BLaER1 (cell line): ENCODE measurements around the gene PALS1.
A peak's percentile ranks its signal among the peaks of the same experiment; 100 is the strongest.

Experiments used
- H3K27ac ChIP-seq: shearing (Covaris generic); formaldehyde crosslinking; 2 replicates; pipeline ENCODE4 v1.8.1; 2022
- H3K27me3 ChIP-seq: shearing (Covaris generic); formaldehyde crosslinking; 2 replicates; pipeline ENCODE4 v1.8.1; 2022
- H3K36me3 ChIP-seq: shearing (Covaris generic); formaldehyde crosslinking; 2 replicates; pipeline ENCODE4 v1.8.1; 2022
- H3K4me1 ChIP-seq: shearing (Covaris generic); formaldehyde crosslinking; 2 replicates; pipeline ENCODE4 v1.8.1; 2022
- H3K4me2 ChIP-seq: shearing (Covaris generic); formaldehyde crosslinking; 2 replicates; pipeline ENCODE4 v1.8.1; 2022
- H3K4me3 ChIP-seq: shearing (Covaris generic); formaldehyde crosslinking; 2 replicates; pipeline ENCODE4 v1.8.1; 2022
- H3K9ac ChIP-seq: shearing (Covaris generic); formaldehyde crosslinking; 2 replicates; pipeline ENCODE4 v1.8.1; 2022
- H3K9me3 ChIP-seq: shearing (Covaris generic); formaldehyde crosslinking; 2 replicates; pipeline ENCODE4 v1.8.1; 2022
- H4K20me1 ChIP-seq: shearing (Covaris generic); formaldehyde crosslinking; 2 replicates; pipeline ENCODE4 v1.8.1; 2022
- Cebpa-rat ChIP-seq: shearing (Covaris generic); IDR thresholded peaks from 2 replicates; pipeline ENCODE4 v1.8.1; 2022

The PALS1 gene

DNA sequence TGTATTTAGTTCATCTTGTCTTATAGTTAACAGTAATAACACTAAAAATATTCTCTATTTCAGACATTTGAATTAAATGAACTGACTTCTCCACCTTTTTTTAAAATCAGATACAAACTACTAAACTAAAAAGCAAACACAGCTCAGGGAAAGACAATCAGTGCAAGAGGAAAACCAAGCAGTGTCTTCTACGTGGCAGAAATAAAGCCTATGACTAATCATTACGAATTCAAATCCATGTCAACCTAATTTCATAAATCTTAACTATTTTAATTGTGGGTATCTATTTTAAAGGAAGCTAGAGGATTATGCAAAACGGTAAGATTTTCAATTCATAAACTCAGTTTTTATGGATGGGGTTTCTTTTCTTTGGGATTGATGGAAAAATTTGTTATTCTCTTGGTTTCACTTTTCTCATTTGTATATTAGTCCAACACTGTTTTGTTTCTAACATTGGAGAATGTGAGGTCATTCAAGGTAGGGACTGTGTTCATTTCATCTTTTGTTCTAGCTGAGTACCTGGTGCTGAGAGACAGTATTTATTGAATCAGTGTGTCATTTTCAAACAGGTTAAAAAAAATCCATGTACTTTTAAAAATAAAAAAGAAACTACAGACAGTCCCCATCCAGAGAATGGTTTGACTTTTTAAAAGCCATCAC lies 12.8 kb upstream of the PALS1 start:
- no peak for TF ChIP-seq Cebpa-rat
- H3K27me3 ChIP-seq: no peaks in the 10 kb centered on the region
- no peaks in the 10 kb centered on the region for H3K4me1 ChIP-seq
- no peaks in the 10 kb centered on the region for H4K20me1 ChIP-seq
- no peak overlapping the region for H3K4me2 ChIP-seq
- H3K9me3 ChIP-seq: no peaks in the 10 kb centered on the region
- no peaks in the 10 kb centered on the region for H3K36me3 ChIP-seq
- no peak overlapping the region for H3K27ac ChIP-seq
- H3K4me3 ChIP-seq: no peak overlapping the region
- no peak overlapping the region for H3K9ac ChIP-seq

DNA sequence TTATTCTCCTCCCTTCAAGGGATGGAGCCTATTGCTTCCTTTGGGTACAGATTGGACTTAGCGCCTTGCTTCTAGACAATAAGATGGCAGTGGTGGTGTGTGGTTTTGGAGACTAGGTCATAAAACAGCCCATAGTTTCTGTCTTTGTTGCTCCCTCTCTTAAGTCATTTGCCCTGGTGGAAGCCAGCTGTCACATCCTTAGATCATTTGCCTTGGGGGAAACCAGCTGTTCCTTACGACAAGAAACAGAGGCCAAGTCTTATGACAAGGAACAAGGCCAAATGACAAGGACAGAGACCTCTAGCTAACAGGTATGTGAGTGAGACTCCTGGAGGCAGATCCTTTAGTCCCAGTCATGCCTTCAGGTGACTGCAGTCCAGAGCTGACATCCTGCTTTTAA lies 9.2 kb upstream of the PALS1 start:
- Histone ChIP-seq H3K4me3 (no peak overlapping the region), H3K4me1 (no peaks in the 10 kb centered on the region), H3K9ac (no peak overlapping the region), H3K4me2 (no peak overlapping the region), H4K20me1 (no peaks in the 10 kb centered on the region), H3K36me3 (no peaks in the 10 kb centered on the region), H3K27me3 (no peaks in the 10 kb centered on the region), H3K9me3 (no peaks in the 10 kb centered on the region), H3K27ac (no peak overlapping the region)
- TF ChIP-seq Cebpa-rat: no peak

DNA sequence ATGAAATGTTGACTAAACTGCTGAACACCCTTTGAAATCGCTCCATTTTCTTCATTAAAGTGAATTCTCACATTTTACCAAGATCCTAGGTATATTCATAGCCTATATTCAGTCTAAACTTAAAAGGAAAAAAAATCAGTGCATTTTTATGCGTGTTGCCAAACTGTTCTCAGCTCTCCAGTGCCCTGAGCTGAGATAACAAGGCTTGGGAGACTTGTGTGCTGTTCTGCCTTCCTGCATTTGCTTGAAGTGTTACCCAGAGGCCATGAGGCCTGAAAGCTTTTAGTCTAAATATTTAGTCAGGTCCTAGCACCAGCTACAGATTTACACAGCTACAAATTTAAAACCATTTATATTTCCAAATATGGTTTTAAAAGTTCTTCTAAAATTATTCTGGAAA lies 8.6 kb upstream of the PALS1 start:
- no peak overlapping the region for H3K4me3 ChIP-seq
- no peaks in the 10 kb centered on the region for H3K4me1 ChIP-seq
- H3K9ac ChIP-seq: no peak overlapping the region
- no peaks in the 10 kb centered on the region for H4K20me1 ChIP-seq
- H3K4me2 ChIP-seq: no peak overlapping the region
- no peaks in the 10 kb centered on the region for H3K27me3 ChIP-seq
- H3K27ac ChIP-seq: no peak overlapping the region
- no peaks in the 10 kb centered on the region for H3K9me3 ChIP-seq
- H3K36me3 ChIP-seq: no peaks in the 10 kb centered on the region
- TF ChIP-seq Cebpa-rat: no peak

DNA sequence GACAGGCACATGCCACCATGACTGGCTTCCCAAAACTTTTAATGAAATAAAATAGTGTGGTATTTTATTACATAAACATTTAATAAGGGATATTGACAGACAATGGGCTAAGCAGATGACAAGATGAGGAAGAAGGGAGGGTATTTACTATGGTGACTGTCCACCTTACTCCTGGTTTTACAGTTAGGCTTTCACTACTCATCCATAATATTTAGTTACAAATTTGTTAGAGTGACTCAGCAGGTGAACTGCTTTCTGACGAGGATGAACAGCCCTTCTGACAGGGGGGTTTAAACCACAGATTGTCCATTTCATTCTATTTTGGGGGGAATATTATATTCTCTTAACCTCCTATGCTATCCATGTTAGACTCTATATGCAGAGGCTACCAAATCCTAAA lies 3.6 kb upstream of the PALS1 start:
- Histone ChIP-seq H3K27me3 (no peaks in the 10 kb centered on the region), H3K9me3 (no peaks in the 10 kb centered on the region), H3K9ac (no peak overlapping the region), H3K4me1 (peaks cover 10% of the 10 kb centered on the region), H3K36me3 (no peaks in the 10 kb centered on the region), H3K27ac (no peak overlapping the region), H3K4me3 (no peak overlapping the region), H3K4me2 (no peak overlapping the region), H4K20me1 (peaks cover 3% of the 10 kb centered on the region; the same call in 1 of the 2 replicates)
- no peak for TF ChIP-seq Cebpa-rat

DNA sequence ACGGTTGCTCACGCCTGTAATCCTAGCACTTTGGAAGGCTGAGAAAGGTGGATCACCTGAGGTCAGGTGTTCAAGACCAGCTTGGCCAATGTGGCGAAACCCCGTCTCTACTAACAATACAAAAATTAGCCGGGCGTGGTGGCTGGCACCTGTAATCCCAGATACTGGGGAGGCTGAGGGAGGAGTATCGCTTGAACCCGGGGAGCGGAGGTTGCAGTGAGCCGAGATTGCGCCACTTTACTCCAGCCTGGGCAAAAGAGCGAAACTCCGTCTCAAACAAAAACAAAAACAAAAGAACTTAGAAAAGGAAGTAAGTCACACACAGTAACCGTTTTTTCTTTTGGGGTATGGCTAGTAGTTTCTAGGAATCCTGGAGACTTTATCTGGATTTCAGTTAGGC lies 1.7 kb upstream of the PALS1 start:
- Histone ChIP-seq H3K4me1 (peaks cover 17% of the 10 kb centered on the region), H4K20me1 (peaks cover 23% of the 10 kb centered on the region), H3K36me3 (no peaks in the 10 kb centered on the region), H3K4me3 (no peak overlapping the region), H3K9ac (no peak overlapping the region), H3K4me2 (no peak overlapping the region), H3K9me3 (no peaks in the 10 kb centered on the region), H3K27me3 (no peaks in the 10 kb centered on the region), H3K27ac (no peak overlapping the region)
- TF ChIP-seq Cebpa-rat: no peak

DNA sequence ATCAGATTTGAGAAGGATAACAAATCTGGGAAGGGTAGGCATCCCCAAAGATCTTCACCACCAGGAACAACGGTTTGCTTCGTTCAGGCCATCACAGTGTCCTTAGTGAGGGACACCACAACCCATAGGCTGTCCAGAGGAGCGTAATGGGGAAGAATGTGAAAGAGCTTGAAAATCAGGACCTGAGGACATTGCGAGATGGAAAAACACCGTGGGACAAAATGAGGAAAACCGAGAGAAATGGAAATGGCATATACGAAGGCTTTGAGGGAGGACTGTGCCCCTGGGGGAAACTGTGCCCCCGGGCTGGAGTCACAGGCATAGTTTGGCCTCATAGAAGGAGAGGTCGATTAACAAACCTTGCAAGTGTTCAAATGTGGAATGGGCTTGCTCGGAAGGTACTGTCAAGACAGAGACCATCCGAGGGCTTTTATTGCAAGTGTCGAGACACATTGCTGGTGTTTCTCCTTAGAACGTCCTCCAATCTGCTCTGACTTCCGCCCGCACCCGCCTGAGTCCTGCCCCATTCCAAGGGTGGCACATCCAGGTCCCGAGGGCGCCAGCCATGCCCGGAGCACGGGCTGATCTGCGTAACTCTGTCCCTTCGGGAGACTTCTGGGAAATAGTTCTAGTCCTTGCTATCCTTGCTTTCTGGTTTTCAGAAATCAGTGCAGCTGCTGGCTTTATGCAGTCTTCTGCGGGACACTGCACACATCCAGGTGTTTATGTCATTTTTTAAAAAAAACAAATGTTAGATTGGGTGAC lies 885 bp upstream of the PALS1 start:
- peaks cover 17% of the 10 kb centered on the region for H3K4me1 ChIP-seq
- peaks cover 31% of the 10 kb centered on the region for H4K20me1 ChIP-seq
- H3K9ac ChIP-seq: peak overlapping the region; percentile 87
- H3K27ac ChIP-seq: peak overlapping the region; percentile 37; the same call in 1 of the 2 replicates
- H3K36me3 ChIP-seq: no peaks in the 10 kb centered on the region
- H3K4me2 ChIP-seq: peak overlapping the region; percentile 97
- H3K4me3 ChIP-seq: peak overlapping the region; percentile 94
- H3K9me3 ChIP-seq: no peaks in the 10 kb centered on the region
- no peaks in the 10 kb centered on the region for H3K27me3 ChIP-seq
- TF ChIP-seq Cebpa-rat: no peak

DNA sequence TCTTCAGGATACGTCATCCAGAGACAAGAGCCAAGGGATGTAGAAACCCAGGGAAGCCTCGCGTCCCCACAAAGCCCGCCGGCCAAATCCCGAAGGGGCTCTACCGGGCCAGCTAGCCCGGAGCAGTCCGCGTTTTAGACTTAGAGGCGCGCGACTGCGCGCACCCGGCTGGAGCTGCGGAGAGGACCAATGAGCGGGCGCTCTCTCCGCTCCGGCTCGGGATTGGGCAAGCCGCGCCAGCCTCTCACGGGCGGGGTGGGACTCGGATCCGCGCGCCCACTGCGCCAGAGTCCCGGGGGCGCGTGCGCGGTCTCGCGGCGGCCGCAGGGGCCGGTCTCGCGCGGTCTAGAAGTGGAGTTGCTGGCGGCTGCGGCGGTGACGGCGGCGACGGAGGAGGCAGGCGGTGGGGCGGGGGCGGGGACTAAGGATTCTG lies 241 bp upstream of the PALS1 start:
- H3K4me1 ChIP-seq: peaks cover 17% of the 10 kb centered on the region
- no peaks in the 10 kb centered on the region for H3K36me3 ChIP-seq
- peaks cover 36% of the 10 kb centered on the region for H4K20me1 ChIP-seq
- peak overlapping the region; percentile 88 for H3K27ac ChIP-seq
- peak overlapping the region; percentile 87 for H3K9ac ChIP-seq
- peak overlapping the region; percentile 97 for H3K4me2 ChIP-seq
- H3K27me3 ChIP-seq: no peaks in the 10 kb centered on the region
- H3K4me3 ChIP-seq: peak overlapping the region; percentile 94
- 0 out of 2 replicates have a peak, but pooled peaks have one; percentile 37 for TF ChIP-seq Cebpa-rat
- no peaks in the 10 kb centered on the region for H3K9me3 ChIP-seq

DNA sequence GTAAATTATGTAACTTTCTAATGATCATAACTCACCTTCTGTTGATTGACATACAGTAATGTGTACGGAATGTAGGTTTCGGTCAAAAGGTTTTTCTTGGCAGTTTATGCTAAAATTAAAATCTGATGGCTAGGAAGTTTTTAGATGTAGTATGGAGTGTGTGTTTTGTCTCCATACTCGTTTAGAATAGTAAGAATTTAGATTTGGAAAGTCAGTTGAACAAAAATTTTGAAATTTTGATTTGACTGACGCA lies 859 bp downstream of the PALS1 start:
- peak overlapping the region; percentile 88 for H3K27ac ChIP-seq
- no peaks in the 10 kb centered on the region for H3K9me3 ChIP-seq
- H3K27me3 ChIP-seq: no peaks in the 10 kb centered on the region
- peak overlapping the region; percentile 87 for H3K9ac ChIP-seq
- no peak for TF ChIP-seq Cebpa-rat
- peak overlapping the region; percentile 94 for H3K4me3 ChIP-seq
- H3K4me1 ChIP-seq: peaks cover 17% of the 10 kb centered on the region
- peak overlapping the region; percentile 73 for H3K4me2 ChIP-seq
- no peaks in the 10 kb centered on the region for H3K36me3 ChIP-seq
- H4K20me1 ChIP-seq: peaks cover 44% of the 10 kb centered on the region

DNA sequence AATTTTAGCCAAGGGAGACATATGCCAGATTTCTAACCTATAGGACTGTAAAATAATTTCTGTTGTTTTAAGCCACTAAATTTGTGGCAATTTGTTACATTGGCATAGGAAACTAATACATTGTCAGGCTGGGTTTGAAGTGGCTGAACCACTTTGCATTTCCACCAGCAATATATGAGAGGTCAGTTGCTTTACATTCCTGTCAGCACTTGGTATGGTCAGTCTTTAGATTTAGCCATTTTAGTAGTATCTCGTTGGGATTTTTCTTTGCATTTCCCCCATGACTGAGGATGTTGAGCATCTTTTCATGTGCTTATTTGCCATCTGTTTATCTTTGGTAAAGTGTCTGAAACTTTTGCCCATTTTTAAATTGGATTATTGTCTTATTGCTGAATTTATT lies 3.9 kb downstream of the PALS1 start:
- H3K27me3 ChIP-seq: no peaks in the 10 kb centered on the region
- TF ChIP-seq Cebpa-rat: no peak
- no peak overlapping the region for H3K4me2 ChIP-seq
- H3K36me3 ChIP-seq: no peaks in the 10 kb centered on the region; the same call in 1 of the 2 replicates
- peaks cover 16% of the 10 kb centered on the region for H3K4me1 ChIP-seq
- no peak overlapping the region for H3K9ac ChIP-seq
- H3K4me3 ChIP-seq: no peak overlapping the region
- peaks cover 60% of the 10 kb centered on the region for H4K20me1 ChIP-seq
- no peaks in the 10 kb centered on the region for H3K9me3 ChIP-seq
- no peak overlapping the region for H3K27ac ChIP-seq

DNA sequence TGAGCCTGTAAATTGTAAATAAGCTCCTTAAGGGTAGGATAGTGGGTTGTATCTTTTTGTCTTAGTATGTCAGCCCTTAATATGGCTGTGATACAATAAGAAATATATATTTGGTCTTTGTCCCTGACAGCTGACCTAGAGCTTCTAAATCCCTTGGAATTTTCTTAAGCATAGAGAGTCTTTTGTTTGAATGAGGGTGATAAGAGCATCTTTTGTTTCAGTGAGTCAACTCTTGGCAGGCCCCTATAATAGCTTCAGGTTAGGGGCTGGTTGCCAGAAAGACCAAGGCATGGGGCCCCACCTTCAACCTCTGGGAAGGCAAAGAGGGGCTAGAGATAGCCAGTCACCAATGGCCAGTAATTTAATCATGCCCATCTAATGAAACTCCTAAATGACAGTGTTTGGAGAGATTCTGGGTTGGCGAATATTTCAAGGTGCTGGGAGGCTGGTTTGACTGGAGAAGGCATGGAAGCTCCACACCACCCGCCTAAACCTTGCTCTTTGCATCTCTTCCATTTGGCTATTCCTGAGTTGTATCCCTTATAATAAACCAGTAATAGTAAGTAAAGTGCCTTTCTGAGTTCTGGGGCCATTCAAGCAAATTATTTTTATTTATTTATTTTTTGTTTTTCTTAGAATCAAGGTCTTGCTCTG lies 10.5 kb downstream of the PALS1 start:
- H3K36me3 ChIP-seq: no peaks in the 10 kb centered on the region; the same call in 1 of the 2 replicates
- no peak overlapping the region for H3K9ac ChIP-seq
- H3K4me2 ChIP-seq: no peak overlapping the region
- no peak for TF ChIP-seq Cebpa-rat
- no peaks in the 10 kb centered on the region for H3K9me3 ChIP-seq
- peaks cover 7% of the 10 kb centered on the region; the same call in 1 of the 2 replicates for H3K4me1 ChIP-seq
- no peak overlapping the region for H3K4me3 ChIP-seq
- H3K27me3 ChIP-seq: no peaks in the 10 kb centered on the region
- H4K20me1 ChIP-seq: peaks cover 58% of the 10 kb centered on the region
- H3K27ac ChIP-seq: no peak overlapping the region
